GM12878 (cell line): ENCODE measurements around the gene SGIP1. TPM values are rescaled to one million over a fixed set of nuclear protein-coding genes. Genes with fewer than 3 reads are reported as not detected.

ENCODE experiments used
- ATF7 ChIP-seq: fragments of 450-650 bp; IDR thresholded peaks from 2 replicates; pipeline ENCODE4 v1.6.1; 2016; ENCODE audit warnings: low read depth, mild to moderate bottlenecking
- BHLHE40 ChIP-seq, 2 experiments: fragments of 450-650 bp in 1 of 2; IDR thresholded peaks; 2 replicates each; pipeline ENCODE4 v1.6.1; 2011 to 2017; ENCODE audit warnings: low read depth in 2 of 2, borderline replicate concordance in 1 of 2, improper control_type of control experiment in 1 of 2, low read length in 1 of 2, mild to moderate bottlenecking in 1 of 2
- CEBPB ChIP-seq, 2 experiments: fragments of 150-350 bp in 1 of 2; IDR thresholded peaks; 2 replicates each; pipeline ENCODE4 v1.6.1; 2012 to 2014; ENCODE audit warnings: low read depth in 2 of 2, low read length in 2 of 2, borderline replicate concordance in 1 of 2, inconsistent platforms in 1 of 2
- EP300 ChIP-seq, 2 experiments: fragments of 150-350 bp in 1 of 2; IDR thresholded peaks; 2 replicates each; pipeline ENCODE4 v1.6.1; 2011 to 2012; ENCODE audit warnings: low read depth in 2 of 2, low read length in 2 of 2, borderline replicate concordance in 1 of 2, improper control_type of control experiment in 1 of 2, inconsistent platforms in 1 of 2; ENCODE audit not compliant: control insufficient read depth in 1 of 2
- FOS ChIP-seq: IDR thresholded peaks from 3 replicates; pipeline ENCODE4 v1.6.1; 2011; ENCODE audit warnings: borderline replicate concordance; ENCODE audit not compliant: insufficient read length; ENCODE audit errors: extremely low read depth
- FOXM1 ChIP-seq: IDR thresholded peaks from 2 replicates; pipeline ENCODE4 v1.6.1; 2012; ENCODE audit warnings: low read depth, mild to moderate bottlenecking, inconsistent platforms, low read length, moderate library complexity
- GABPA ChIP-seq: IDR thresholded peaks from 2 replicates; pipeline ENCODE4 v1.6.1; 2014; ENCODE audit warnings: antibody characterized with exemption, low read depth, mild to moderate bottlenecking, inconsistent platforms
- IKZF2 ChIP-seq, 2 experiments: fragments of 450-650 bp; IDR thresholded peaks; 2 replicates each; pipeline ENCODE4 v1.6.1; 2017; ENCODE audit warnings: mild to moderate bottlenecking in 2 of 2, moderate library complexity in 2 of 2
- SMAD1 ChIP-seq: fragments of 450-650 bp; IDR thresholded peaks from 2 replicates; pipeline ENCODE4 v1.6.1; 2018; ENCODE audit warnings: mild to moderate bottlenecking, low read depth; ENCODE audit not compliant: partially characterized antibody
- SRF ChIP-seq, 2 experiments: IDR thresholded peaks; 2 replicates each; pipeline ENCODE4 v1.6.1; 2011; ENCODE audit warnings: low read depth in 2 of 2, low read length in 2 of 2, mild to moderate bottlenecking in 1 of 2, moderate library complexity in 1 of 2
- SUZ12 ChIP-seq: fragments of 200-600 bp; sonication (generic); IDR thresholded peaks from one replicate; pipeline ENCODE4 v1.6.1; 2018; ENCODE audit warnings: antibody characterized with exemption, mild to moderate bottlenecking; ENCODE audit not compliant: unreplicated experiment
- TCF7 ChIP-seq: IDR thresholded peaks from 2 replicates; pipeline ENCODE4 v1.6.1; 2014; ENCODE audit warnings: antibody characterized with exemption, borderline replicate concordance
- ZNF384 ChIP-seq: IDR thresholded peaks from 2 replicates; pipeline ENCODE4 v1.6.1; 2012; ENCODE audit warnings: low read depth, mild to moderate bottlenecking, low read length, improper control_type of control experiment, borderline replicate concordance
- polyA plus RNA-seq, 11 experiments: library from polyadenylated mRNA; depleted of rRNA in 4 of 11; unstranded in 6 of 11; stranded (reverse) in 5 of 11; fragments of >200 nt; fragmentation: Nextera tagmentation in 4 of 11; fragmentation: Illumina TruSeq in 1 of 11; extraction: Ambion mirVana in 4 of 11; extraction: Trizol in 1 of 11; gene quantifications; 1 replicate in 1 of 11; 2 replicates in 10 of 11; pipeline versions ENCODE4 v1.2.1 to v1.2.3, GENCODE V29; 2011 to 2016; ENCODE audit warnings: inconsistent platforms in 2 of 11, missing spikeins in 2 of 11, low read depth in 1 of 11
- total RNA-seq, 4 experiments: library from RNA; depleted of rRNA in 3 of 4; stranded (reverse); fragments of >200 nt in 3 of 4; fragmentation: Illumina TruSeq in 1 of 4; extraction: Trizol in 1 of 4; gene quantifications; 2 replicates each; pipeline versions ENCODE4 v1.2.1 to v1.2.3, GENCODE V29; 2013 to 2021
- TF ChIP-seq, protein P1 (sequence below): fragments of 450-650 bp; IDR thresholded peaks from 2 replicates; pipeline ENCODE4 v1.6.1; 2017; ENCODE audit warnings: low read depth, mild to moderate bottlenecking, moderate library complexity
- TF ChIP-seq, protein P2 (sequence below): IDR thresholded peaks from 2 replicates; pipeline ENCODE4 v1.6.1; 2011; ENCODE audit warnings: low read depth, mild to moderate bottlenecking, low read length, moderate library complexity, borderline replicate concordance; ENCODE audit errors: extremely low read depth
- TF ChIP-seq, protein P3 (sequence below): IDR thresholded peaks from 2 replicates; pipeline ENCODE4 v1.6.1; 2011; ENCODE audit warnings: low read depth, low read length, improper control_type of control experiment, borderline replicate concordance

Gene SGIP1
- total and polyA plus RNA-seq, 10 of the 15 experiments (the other 5 are each of a cell fraction or from before 2014, with no cell fraction given): 0.15 TPM; not detected in 9

DNA sequence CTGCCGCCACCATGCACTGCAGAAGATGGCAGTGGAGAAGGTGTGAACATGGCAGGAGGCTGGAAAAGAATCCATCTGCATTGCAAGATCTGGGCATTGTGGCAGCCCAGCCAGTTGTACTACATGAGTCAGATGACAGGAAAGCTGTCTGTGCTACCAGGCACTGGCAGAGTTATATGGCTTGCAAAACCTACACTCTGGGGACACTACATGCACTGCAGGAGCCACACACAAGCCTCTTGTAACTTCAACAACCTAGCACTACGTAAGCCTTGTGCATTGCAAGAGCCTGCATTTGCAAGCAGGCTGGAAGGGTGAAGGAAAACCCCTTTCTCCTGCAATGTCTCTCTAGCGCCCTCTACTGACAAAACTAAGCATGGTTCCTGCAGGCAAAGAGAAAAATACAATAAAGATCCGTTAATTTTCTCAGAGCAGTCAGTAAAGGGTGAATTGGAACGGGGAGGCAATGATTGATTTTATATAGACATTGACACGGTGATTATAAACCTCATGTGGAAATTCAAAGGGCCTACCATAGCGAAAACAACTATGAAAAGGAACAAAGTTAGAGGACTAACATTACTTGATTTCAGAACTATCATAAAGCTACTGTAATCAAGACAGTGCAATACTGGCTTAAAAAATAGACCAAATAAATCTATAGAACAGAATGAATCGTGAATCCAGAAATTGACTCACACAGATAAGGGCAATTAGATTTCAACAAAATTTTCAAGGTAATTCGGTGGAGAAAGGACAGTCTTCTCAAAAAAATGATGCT lies 192.1 kb downstream of the SGIP1 start (continued):
- TF ChIP-seq, protein P1, sequence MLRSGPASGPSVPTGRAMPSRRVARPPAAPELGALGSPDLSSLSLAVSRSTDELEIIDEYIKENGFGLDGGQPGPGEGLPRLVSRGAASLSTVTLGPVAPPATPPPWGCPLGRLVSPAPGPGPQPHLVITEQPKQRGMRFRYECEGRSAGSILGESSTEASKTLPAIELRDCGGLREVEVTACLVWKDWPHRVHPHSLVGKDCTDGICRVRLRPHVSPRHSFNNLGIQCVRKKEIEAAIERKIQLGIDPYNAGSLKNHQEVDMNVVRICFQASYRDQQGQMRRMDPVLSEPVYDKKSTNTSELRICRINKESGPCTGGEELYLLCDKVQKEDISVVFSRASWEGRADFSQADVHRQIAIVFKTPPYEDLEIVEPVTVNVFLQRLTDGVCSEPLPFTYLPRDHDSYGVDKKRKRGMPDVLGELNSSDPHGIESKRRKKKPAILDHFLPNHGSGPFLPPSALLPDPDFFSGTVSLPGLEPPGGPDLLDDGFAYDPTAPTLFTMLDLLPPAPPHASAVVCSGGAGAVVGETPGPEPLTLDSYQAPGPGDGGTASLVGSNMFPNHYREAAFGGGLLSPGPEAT: peak; percentile 41; the same call in 1 of the 2 replicates
- no peak for TF ChIP-seq TCF7
- TF ChIP-seq SUZ12: no peak
- TF ChIP-seq ATF7: no peak
- no peak for TF ChIP-seq IKZF2 (IDR thresholded peaks at IDR 0.05)
- 0 out of 4 replicates have a peak, but pooled peaks of 1 of the 2 experiments have one; percentile 14 for TF ChIP-seq BHLHE40 (IDR thresholded peaks at IDR 0.05; ENCODE audit: borderline replicate concordance in 1 of 2, low read depth in 2 of 2, low read length in 1 of 2)
- no peak for TF ChIP-seq FOS
- no peak for TF ChIP-seq ZNF384
- no peak for TF ChIP-seq EP300 (IDR thresholded peaks at IDR 0.05; ENCODE audit: borderline replicate concordance in 1 of 2, control insufficient read depth in 1 of 2, low read depth in 2 of 2, low read length in 2 of 2)
- TF ChIP-seq SMAD1: no peak
- TF ChIP-seq, protein P2, sequence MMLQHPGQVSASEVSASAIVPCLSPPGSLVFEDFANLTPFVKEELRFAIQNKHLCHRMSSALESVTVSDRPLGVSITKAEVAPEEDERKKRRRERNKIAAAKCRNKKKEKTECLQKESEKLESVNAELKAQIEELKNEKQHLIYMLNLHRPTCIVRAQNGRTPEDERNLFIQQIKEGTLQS: no peak
- no peak for TF ChIP-seq GABPA
- TF ChIP-seq, protein P3, sequence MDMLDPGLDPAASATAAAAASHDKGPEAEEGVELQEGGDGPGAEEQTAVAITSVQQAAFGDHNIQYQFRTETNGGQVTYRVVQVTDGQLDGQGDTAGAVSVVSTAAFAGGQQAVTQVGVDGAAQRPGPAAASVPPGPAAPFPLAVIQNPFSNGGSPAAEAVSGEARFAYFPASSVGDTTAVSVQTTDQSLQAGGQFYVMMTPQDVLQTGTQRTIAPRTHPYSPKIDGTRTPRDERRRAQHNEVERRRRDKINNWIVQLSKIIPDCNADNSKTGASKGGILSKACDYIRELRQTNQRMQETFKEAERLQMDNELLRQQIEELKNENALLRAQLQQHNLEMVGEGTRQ: no peak
- TF ChIP-seq FOXM1: no peak
- no peak for TF ChIP-seq SRF (IDR thresholded peaks at IDR 0.05; ENCODE audit: low read depth in 2 of 2, low read length in 2 of 2)
- no peak for TF ChIP-seq CEBPB (IDR thresholded peaks at IDR 0.05; ENCODE audit: borderline replicate concordance in 1 of 2, low read depth in 2 of 2, low read length in 2 of 2)
- TF ChIP-seq, all 136 proteins: peak for 5
